ENCODE data around the gene OAF.

- no peak for TF ChIP-seq CTCF (conservative IDR thresholded peaks at IDR 0.05; ENCODE audit: low read depth, low read length)
- no peak for TF ChIP-seq EZH2 (IDR thresholded peaks at IDR 0.05; ENCODE audit: low read length, unreplicated experiment)
- TF ChIP-seq EZH2phosphoT487 (IDR thresholded peaks at IDR 0.05; ENCODE audit: borderline replicate concordance, low read length), result no peak
These were observed 37.9 kb downstream of the OAF start for GRCh38 chr11:120248551-120249278.
